HepG2 (cell line): Measurements from ENCODE around the gene FAM120B. TPM values are rescaled to one million over a fixed set of nuclear protein-coding genes. Genes with fewer than 3 reads are reported as not detected.

Experiments
- ATAC-seq: fragments of 200-7000 bp; cut with Tn5 transposase; 3 replicates; pipeline ENCODE4 v1.9.1; 2020; ENCODE audit warnings: mild to moderate bottlenecking, moderate library complexity
- BruUV-seq: library from RNA; stranded (reverse); fragments of 400-500 nt; replicated peaks from 2 replicates; lab custom pipeline; 2021; lab: Mats Ljungman, UMichigan
- CTCF ChIA-PET: fragments of 300-600 bp; formaldehyde crosslinking; extraction: SDS; loops from one replicate; lab custom pipeline; 2021; ENCODE audit warnings: low total read pairs, inconsistent platforms, low intra/inter-chr PET ratio; lab: Yijun Ruan, JAX
- POLR2A ChIA-PET: fragments of 350-600 bp; sonication (Branson Sonifier 250); formaldehyde crosslinking; loops from one replicate; lab custom pipeline; 2020; ENCODE audit warnings: antibody characterized with exemption, inconsistent platforms; lab: Yijun Ruan, JAX
- DNase-seq: peaks from one replicate; pipeline ENCODE4 v3.0.0-alpha.2; 2015; ENCODE audit warnings: low spot score
- FAIRE-seq: peaks from 3 replicates; lab custom pipeline; 2011; peaks lifted over from hg19 to GRCh38; lab: Jason Lieb, UNC
- H2AFZ ChIP-seq: one replicate; pipeline ENCODE4 v1.6.1; 2011; ENCODE audit warnings: low read length, inconsistent platforms
- H3K27ac ChIP-seq: fragments of 300-600 bp; 3 replicates; pipeline ENCODE4 v1.8.0; 2011; ENCODE audit warnings: mixed run types, mild to moderate bottlenecking, mixed read lengths, low read length, inconsistent platforms; ENCODE audit not compliant: insufficient read depth; ENCODE audit errors: extremely low read length
- H3K27me3 ChIP-seq, 2 experiments: fragments of 200-600 bp in 1 of 2; 2 replicates in 1 of 2; 3 replicates in 1 of 2; pipeline versions ENCODE4 v1.6.0 to v1.8.0; 2011; ENCODE audit warnings: low read length in 2 of 2, mild to moderate bottlenecking in 2 of 2, moderate library complexity in 2 of 2, inconsistent platforms in 1 of 2; ENCODE audit not compliant: insufficient read depth in 2 of 2, control insufficient read depth in 1 of 2
- H3K36me3 ChIP-seq, 2 experiments: fragments of 200-600 bp in 1 of 2; replicated peaks in 1 of 2; 2 replicates in 1 of 2; 3 replicates in 1 of 2; pipeline versions ENCODE4 v1.5.1 to v1.8.0; 2011; ENCODE audit warnings: low read length in 2 of 2, inconsistent platforms in 1 of 2; ENCODE audit not compliant: insufficient read depth in 2 of 2, control insufficient read depth in 1 of 2
- H3K4me1 ChIP-seq: 2 replicates; pipeline ENCODE4 v1.5.1; 2012; ENCODE audit warnings: low read length, inconsistent platforms; ENCODE audit not compliant: insufficient read depth
- H3K4me2 ChIP-seq: 2 replicates; pipeline ENCODE4 v1.6.0; 2011; ENCODE audit warnings: low read depth, low read length, inconsistent platforms
- H3K4me3 ChIP-seq, 3 experiments: fragments of 200-600 bp in 1 of 3; sonication (generic), shearing (Covaris generic) in 1 of 3; replicated peaks in 1 of 3; 2 replicates each; pipeline ENCODE4 v1.5.1; 2011 to 2016; ENCODE audit warnings: low read length in 3 of 3, inconsistent platforms in 2 of 3, low read depth in 2 of 3, mild to moderate bottlenecking in 2 of 3, control low read depth in 1 of 3, mixed read lengths in 1 of 3; ENCODE audit not compliant: insufficient read depth in 1 of 3
- H3K79me2 ChIP-seq: one replicate; pipeline ENCODE4 v1.6.1; 2011; ENCODE audit warnings: low read length, inconsistent platforms; ENCODE audit not compliant: insufficient read depth
- H3K9ac ChIP-seq: 2 replicates; pipeline ENCODE4 v1.6.0; 2011; ENCODE audit warnings: mild to moderate bottlenecking, low read depth, low read length, inconsistent platforms; ENCODE audit not compliant: insufficient read depth
- H3K9me3 ChIP-seq: 2 replicates; pipeline ENCODE4 v1.5.1; 2012; ENCODE audit warnings: mild to moderate bottlenecking, low read length
- H4K20me1 ChIP-seq: 2 replicates; pipeline ENCODE4 v1.6.0; 2011; ENCODE audit warnings: inconsistent platforms, mild to moderate bottlenecking, low read length, moderate library complexity; ENCODE audit not compliant: insufficient read depth
- AFF4 ChIP-seq: sonication (generic); formaldehyde crosslinking; IDR thresholded peaks from 2 replicates; pipeline ENCODE4 v1.4.0; 2020; ENCODE audit warnings: missing genetic modification reagents
- GTF2F1 ChIP-seq: fragments of 150-350 bp; IDR thresholded peaks from 2 replicates; pipeline ENCODE4 v1.6.1; 2014; ENCODE audit warnings: low read length
- HOXA5 ChIP-seq: sonication (generic); formaldehyde crosslinking; IDR thresholded peaks from 2 replicates; pipeline ENCODE4 v1.4.0; 2020; ENCODE audit warnings: missing genetic modification reagents
- KLF13 ChIP-seq: sonication (generic); formaldehyde crosslinking; IDR thresholded peaks from 2 replicates; pipeline ENCODE4 v1.4.0; 2020; ENCODE audit warnings: mild to moderate bottlenecking, missing genetic modification reagents
- KLF15 ChIP-seq: sonication (generic); formaldehyde crosslinking; IDR thresholded peaks from 2 replicates; pipeline ENCODE4 v1.8.1; 2023; ENCODE audit warnings: borderline replicate concordance, mild to moderate bottlenecking, inconsistent platforms, missing genetic modification reagents, mixed read lengths
- MTERF4 ChIP-seq: sonication (generic); formaldehyde crosslinking; IDR thresholded peaks from 2 replicates; pipeline ENCODE4 v1.8.0; 2023; ENCODE audit warnings: mild to moderate bottlenecking, missing genetic modification reagents
- NCOR1 ChIP-seq: fragments of 200-600 bp; sonication (generic); IDR thresholded peaks from 2 replicates; pipeline ENCODE4 v1.7.0; 2017; ENCODE audit warnings: antibody characterized with exemption, low read length, borderline replicate concordance
- ONECUT2 ChIP-seq: sonication (generic); formaldehyde crosslinking; IDR thresholded peaks from 2 replicates; pipeline ENCODE4 v1.4.0; 2020; ENCODE audit warnings: missing genetic modification reagents
- PHF21A ChIP-seq: sonication (generic); formaldehyde crosslinking; IDR thresholded peaks from 2 replicates; pipeline ENCODE4 v1.5.0; 2020; ENCODE audit warnings: mild to moderate bottlenecking, missing genetic modification reagents
- RBM22 ChIP-seq: fragments of 200-400 bp; formaldehyde crosslinking; optimal IDR thresholded peaks from 2 replicates; pipeline ENCODE3; 2017; ENCODE audit warnings: mild to moderate bottlenecking, low read length, moderate library complexity
- ZNF10 ChIP-seq: sonication (generic); formaldehyde crosslinking; IDR thresholded peaks from 2 replicates; pipeline ENCODE4 v1.4.0; 2020; ENCODE audit warnings: mild to moderate bottlenecking, low read depth, missing genetic modification reagents, borderline replicate concordance
- ZNF468 ChIP-seq: sonication (generic); formaldehyde crosslinking; IDR thresholded peaks from 2 replicates; pipeline ENCODE4 v1.8.0; 2022; ENCODE audit warnings: mild to moderate bottlenecking, moderate library complexity, missing genetic modification reagents
- ZNF788 ChIP-seq: sonication (generic); formaldehyde crosslinking; IDR thresholded peaks from 2 replicates; pipeline ENCODE4 v1.5.0; 2020; ENCODE audit warnings: mild to moderate bottlenecking, missing genetic modification reagents, borderline replicate concordance
- WGBS: methylation state at CpG from one replicate; pipeline ENCODE4 v1.1.6; 2017; ENCODE audit warnings: low lambda C conversion rate; 5-methylcytosine and 5-hydroxymethylcytosine counted together
- in situ Hi-C: cut with HindIII; loops from 2 replicates; pipeline ENCODE4 v1.10.0; 2017; ENCODE audit warnings: low pct_unique_long_range_greater_than_20kb; ENCODE audit not compliant: extremely low pct_ligation_motif_present
- intact Hi-C: fragments of 100-400 bp; cut with micrococcal nuclease; formaldehyde crosslinking; loops from one replicate; pipeline ENCODE4 v1.10.0; 2022; ENCODE audit not compliant: unreplicated experiment
- polyA plus RNA-seq, 8 experiments: library from polyadenylated mRNA; depleted of rRNA in 3 of 8; stranded (reverse) in 7 of 8; unstranded in 1 of 8; fragments of >200 nt; fragmentation: Illumina TruSeq in 4 of 8; extraction: Trizol in 4 of 8; gene quantifications; 2 replicates each; pipeline versions ENCODE4 v1.2.1 to v1.2.3, GENCODE V29; 2011 to 2016; ENCODE audit warnings: low read depth in 4 of 8, missing spikeins in 1 of 8, mixed read lengths in 1 of 8; ENCODE audit not compliant: insufficient read depth in 1 of 8
- total RNA-seq, 5 experiments: library from RNA; depleted of rRNA; stranded (reverse); fragments of >200 nt; fragmentation: Illumina TruSeq; extraction: Trizol; gene quantifications; 2 replicates each; pipeline ENCODE4 v1.2.3, GENCODE V29; 2016; ENCODE audit warnings: low read depth in 1 of 5

The FAM120B gene
- total and polyA plus RNA-seq, 2 of the 13 experiments (the other 11 are each of a cell fraction or from before 2014, with no cell fraction given), result 9.2 to 10.7 TPM

- BruUV-seq, result no TSS peak
- TF ChIP-seq RBM22, result peak; percentile 32
- no peak for TF ChIP-seq KLF15 (CRISPR knock-in tag)
- no peak for TF ChIP-seq ZNF788 (CRISPR knock-in tag)
- FAIRE-seq, result no peak
- CTCF ChIA-PET, result no interaction called here
- DNase-seq, result no peak
- no peaks in the 10 kb centered on the region for H3K9me3 ChIP-seq
- intact Hi-C loops, result no loop called here
- H3K79me2 ChIP-seq, result no peaks in the 10 kb centered on the region
- no peak overlapping the region for H3K9ac ChIP-seq
- H3K4me3 ChIP-seq, result no peak overlapping the region
- WGBS, result 98% methylated on average over 5 of the region's 5 CpGs
- no peak overlapping the region for H3K4me2 ChIP-seq
- ATAC-seq, result no peak
- POLR2A ChIA-PET, result no interaction called here
- no peak overlapping the region for H3K27ac ChIP-seq
- peaks cover 7 to 20% of the 10 kb centered on the region in 2 experiments; a peak in 4 of 5 replicates for H3K36me3 ChIP-seq
- in situ Hi-C loops, result no loop called here
- no peaks in the 10 kb centered on the region for H4K20me1 ChIP-seq
- H3K4me1 ChIP-seq, result no peaks in the 10 kb centered on the region
- H2AFZ ChIP-seq, result no peak overlapping the region
- no peaks in the 10 kb centered on the region for H3K27me3 ChIP-seq
Measured at GRCh38 chr6:170385506-170385905, 78.9 kb downstream of the FAM120B start.

- H3K36me3 ChIP-seq, result peaks cover 18 to 30% of the 10 kb centered on the region in 2 experiments; a peak in 4 of 5 replicates
- 95% methylated on average over 8 of the region's 8 CpGs for WGBS
- no peak for TF ChIP-seq AFF4 (CRISPR knock-in tag)
- no peak for TF ChIP-seq ZNF468 (CRISPR knock-in tag)
- no peak for TF ChIP-seq KLF13 (CRISPR knock-in tag)
- TF ChIP-seq GTF2F1, result no peak
- TF ChIP-seq HOXA5 (CRISPR knock-in tag), result no peak
- no peak for TF ChIP-seq ONECUT2
- TF ChIP-seq MTERF4 (CRISPR knock-in tag), result no peak
- no peak for TF ChIP-seq NCOR1
- no peak for TF ChIP-seq ZNF10 (CRISPR knock-in tag)
- TF ChIP-seq PHF21A (CRISPR knock-in tag), result no peak
Measured at GRCh38 chr6:170388113-170388512, 81.6 kb downstream of the FAM120B start.

More at GRCh38 chr6:170388113-170388512, 81.6 kb downstream of the FAM120B start:
- H4K20me1 ChIP-seq, result no peaks in the 10 kb centered on the region
- H3K27me3 ChIP-seq, result no peaks in the 10 kb centered on the region
- FAIRE-seq (no peak), ATAC-seq (no peak), DNase-seq (no peak)
- H3K4me3 ChIP-seq, result no peak overlapping the region
- H2AFZ ChIP-seq, result no peak overlapping the region
- H3K4me1 ChIP-seq, result no peaks in the 10 kb centered on the region
- intact Hi-C loops, result no loop called here
- no peak overlapping the region for H3K27ac ChIP-seq
- no peaks in the 10 kb centered on the region for H3K79me2 ChIP-seq
- BruUV-seq, result no TSS peak
- in situ Hi-C loops, result no loop called here
- POLR2A ChIA-PET, result no interaction called here
- H3K9ac ChIP-seq, result no peak overlapping the region
- no peak overlapping the region for H3K4me2 ChIP-seq
- CTCF ChIA-PET, result no interaction called here
- no peaks in the 10 kb centered on the region for H3K9me3 ChIP-seq
